Ishikawa (cell line): ENCODE data around the gene CTNNBL1.

ENCODE experiments used
- CEBPB ChIP-seq: IDR thresholded peaks from 2 replicates; pipeline ENCODE4 v1.6.1; 2012
- EGR1 ChIP-seq: IDR thresholded peaks from 2 replicates; pipeline ENCODE4 v1.6.1; 2012
- EP300 ChIP-seq: IDR thresholded peaks from 2 replicates; pipeline ENCODE4 v1.6.1; 2012; ENCODE audit warnings: borderline replicate concordance
- TAF1 ChIP-seq: IDR thresholded peaks from 2 replicates; pipeline ENCODE4 v1.6.1; 2012; ENCODE audit warnings: low read depth, mild to moderate bottlenecking
- TCF12 ChIP-seq: IDR thresholded peaks from 2 replicates; pipeline ENCODE4 v1.6.1; 2012; ENCODE audit warnings: low read depth
- YY1 ChIP-seq: IDR thresholded peaks from 2 replicates; pipeline ENCODE4 v1.6.1; 2012; ENCODE audit warnings: low read depth
- TF ChIP-seq, protein P1 (sequence below): IDR thresholded peaks from 2 replicates; pipeline ENCODE4 v1.6.1; 2012; ENCODE audit warnings: low read depth, mild to moderate bottlenecking
- TF ChIP-seq, protein P2 (sequence below): IDR thresholded peaks from 2 replicates; pipeline ENCODE4 v1.6.1; 2012

GRCh38 chr20:37786043-37786442 lies 92.2 kb downstream of the CTNNBL1 start:
- TF ChIP-seq EGR1 (no peak), CEBPB (no peak), TCF12 (no peak), YY1 (no peak), EP300 (no peak), TAF1 (no peak)
- TF ChIP-seq, protein P1, sequence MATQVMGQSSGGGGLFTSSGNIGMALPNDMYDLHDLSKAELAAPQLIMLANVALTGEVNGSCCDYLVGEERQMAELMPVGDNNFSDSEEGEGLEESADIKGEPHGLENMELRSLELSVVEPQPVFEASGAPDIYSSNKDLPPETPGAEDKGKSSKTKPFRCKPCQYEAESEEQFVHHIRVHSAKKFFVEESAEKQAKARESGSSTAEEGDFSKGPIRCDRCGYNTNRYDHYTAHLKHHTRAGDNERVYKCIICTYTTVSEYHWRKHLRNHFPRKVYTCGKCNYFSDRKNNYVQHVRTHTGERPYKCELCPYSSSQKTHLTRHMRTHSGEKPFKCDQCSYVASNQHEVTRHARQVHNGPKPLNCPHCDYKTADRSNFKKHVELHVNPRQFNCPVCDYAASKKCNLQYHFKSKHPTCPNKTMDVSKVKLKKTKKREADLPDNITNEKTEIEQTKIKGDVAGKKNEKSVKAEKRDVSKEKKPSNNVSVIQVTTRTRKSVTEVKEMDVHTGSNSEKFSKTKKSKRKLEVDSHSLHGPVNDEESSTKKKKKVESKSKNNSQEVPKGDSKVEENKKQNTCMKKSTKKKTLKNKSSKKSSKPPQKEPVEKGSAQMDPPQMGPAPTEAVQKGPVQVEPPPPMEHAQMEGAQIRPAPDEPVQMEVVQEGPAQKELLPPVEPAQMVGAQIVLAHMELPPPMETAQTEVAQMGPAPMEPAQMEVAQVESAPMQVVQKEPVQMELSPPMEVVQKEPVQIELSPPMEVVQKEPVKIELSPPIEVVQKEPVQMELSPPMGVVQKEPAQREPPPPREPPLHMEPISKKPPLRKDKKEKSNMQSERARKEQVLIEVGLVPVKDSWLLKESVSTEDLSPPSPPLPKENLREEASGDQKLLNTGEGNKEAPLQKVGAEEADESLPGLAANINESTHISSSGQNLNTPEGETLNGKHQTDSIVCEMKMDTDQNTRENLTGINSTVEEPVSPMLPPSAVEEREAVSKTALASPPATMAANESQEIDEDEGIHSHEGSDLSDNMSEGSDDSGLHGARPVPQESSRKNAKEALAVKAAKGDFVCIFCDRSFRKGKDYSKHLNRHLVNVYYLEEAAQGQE = no peak
- TF ChIP-seq, protein P2, sequence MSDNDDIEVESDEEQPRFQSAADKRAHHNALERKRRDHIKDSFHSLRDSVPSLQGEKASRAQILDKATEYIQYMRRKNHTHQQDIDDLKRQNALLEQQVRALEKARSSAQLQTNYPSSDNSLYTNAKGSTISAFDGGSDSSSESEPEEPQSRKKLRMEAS = no peak
